Measurements from ENCODE around the gene TTC12. TPM values are rescaled to one million over a fixed set of nuclear protein-coding genes. Genes with fewer than 3 reads are reported as not detected.

The TTC12 gene
- total RNA-seq, 1 donor from 2014 or later, result 17.6 TPM

- TF ChIP-seq, protein P1, sequence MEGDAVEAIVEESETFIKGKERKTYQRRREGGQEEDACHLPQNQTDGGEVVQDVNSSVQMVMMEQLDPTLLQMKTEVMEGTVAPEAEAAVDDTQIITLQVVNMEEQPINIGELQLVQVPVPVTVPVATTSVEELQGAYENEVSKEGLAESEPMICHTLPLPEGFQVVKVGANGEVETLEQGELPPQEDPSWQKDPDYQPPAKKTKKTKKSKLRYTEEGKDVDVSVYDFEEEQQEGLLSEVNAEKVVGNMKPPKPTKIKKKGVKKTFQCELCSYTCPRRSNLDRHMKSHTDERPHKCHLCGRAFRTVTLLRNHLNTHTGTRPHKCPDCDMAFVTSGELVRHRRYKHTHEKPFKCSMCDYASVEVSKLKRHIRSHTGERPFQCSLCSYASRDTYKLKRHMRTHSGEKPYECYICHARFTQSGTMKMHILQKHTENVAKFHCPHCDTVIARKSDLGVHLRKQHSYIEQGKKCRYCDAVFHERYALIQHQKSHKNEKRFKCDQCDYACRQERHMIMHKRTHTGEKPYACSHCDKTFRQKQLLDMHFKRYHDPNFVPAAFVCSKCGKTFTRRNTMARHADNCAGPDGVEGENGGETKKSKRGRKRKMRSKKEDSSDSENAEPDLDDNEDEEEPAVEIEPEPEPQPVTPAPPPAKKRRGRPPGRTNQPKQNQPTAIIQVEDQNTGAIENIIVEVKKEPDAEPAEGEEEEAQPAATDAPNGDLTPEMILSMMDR (IDR thresholded peaks at IDR 0.05), result no peak
- no peaks in the 10 kb centered on the region for H3K9me3 ChIP-seq
- ATAC-seq, result no peak
- H3K27me3 ChIP-seq (ENCODE audit: low read depth), result no peaks in the 10 kb centered on the region
- H3K4me1 ChIP-seq, result no peaks in the 10 kb centered on the region
- no peak overlapping the region for H3K27ac ChIP-seq
- H3K36me3 ChIP-seq, result no peaks in the 10 kb centered on the region
- DNase-seq, result no peak
- intact Hi-C loops (cut with DNase I), result no loop called here
- H3K4me3 ChIP-seq, result no peak overlapping the region
Measured at GRCh38 chr11:113378692-113379091, 64.3 kb downstream of the TTC12 start.

DNA sequence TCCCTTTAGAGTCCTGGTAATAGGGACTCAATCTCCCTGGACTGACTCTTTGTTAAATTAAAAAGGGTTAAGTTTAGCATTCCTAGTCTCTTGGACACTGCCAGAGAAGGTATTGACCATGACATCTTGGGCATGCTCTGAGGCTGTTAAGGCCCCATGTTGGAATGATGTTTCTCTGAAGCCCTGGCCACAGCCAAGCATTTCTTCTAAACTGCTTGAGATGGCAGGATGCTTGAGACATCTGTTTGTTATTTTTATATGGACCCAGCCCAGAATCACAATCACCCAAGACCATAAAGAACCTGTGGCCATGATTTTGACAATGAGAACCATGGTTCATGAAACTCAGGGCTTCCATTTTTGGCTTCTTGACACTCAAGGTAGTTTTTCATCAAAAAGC lies 67.7 kb downstream of the TTC12 start:
- peaks cover 5% of the 10 kb centered on the region for H3K27me3 ChIP-seq (ENCODE audit: low read depth)
- no peaks in the 10 kb centered on the region for H3K36me3 ChIP-seq
- DNase-seq (no peak), ATAC-seq (no peak)
- H3K4me1 ChIP-seq, result no peaks in the 10 kb centered on the region
- H3K4me3 ChIP-seq, result no peak overlapping the region
- no peak overlapping the region for H3K27ac ChIP-seq
- intact Hi-C loops (cut with DNase I), result no loop called here
- H3K9me3 ChIP-seq, result no peaks in the 10 kb centered on the region
- TF ChIP-seq, protein P1 (IDR thresholded peaks at IDR 0.05), result no peak

GRCh38 chr11:113384551-113384950 lies 70.2 kb downstream of the TTC12 start:
- no peak for DNase-seq
- H3K4me3 ChIP-seq, result no peak overlapping the region
- H3K9me3 ChIP-seq, result no peaks in the 10 kb centered on the region
- TF ChIP-seq, protein P1 (IDR thresholded peaks at IDR 0.05), result no peak
- no peaks in the 10 kb centered on the region for H3K4me1 ChIP-seq
- no peaks in the 10 kb centered on the region for H3K36me3 ChIP-seq
- H3K27ac ChIP-seq, result no peak overlapping the region
- intact Hi-C loops (cut with DNase I), result no loop called here
- peaks cover 21% of the 10 kb centered on the region for H3K27me3 ChIP-seq (ENCODE audit: low read depth)
- peak; percentile 23 to 41 for ATAC-seq

GRCh38 chr11:113385749-113386148 lies 71.4 kb downstream of the TTC12 start:
- Histone ChIP-seq H3K4me1 (no peaks in the 10 kb centered on the region), H3K27me3 (ENCODE audit: low read depth) (peaks cover 21% of the 10 kb centered on the region), H3K36me3 (no peaks in the 10 kb centered on the region), H3K27ac (no peak overlapping the region), H3K4me3 (no peak overlapping the region), H3K9me3 (no peaks in the 10 kb centered on the region)
- ATAC-seq, result peak; percentile 53 to 57
- no peak for DNase-seq
- TF ChIP-seq, protein P1 (IDR thresholded peaks at IDR 0.05), result no peak
- intact Hi-C loops (cut with DNase I), result no loop called here

GRCh38 chr11:113386866-113387265 lies 72.5 kb downstream of the TTC12 start:
- intact Hi-C loops (cut with DNase I), result no loop called here
- no peak overlapping the region for H3K4me3 ChIP-seq
- TF ChIP-seq, protein P1 (IDR thresholded peaks at IDR 0.05), result no peak
- H3K9me3 ChIP-seq, result no peaks in the 10 kb centered on the region
- DNase-seq (no peak), ATAC-seq (no peak)
- H3K27ac ChIP-seq, result no peak overlapping the region
- no peaks in the 10 kb centered on the region for H3K36me3 ChIP-seq
- peaks cover 24% of the 10 kb centered on the region for H3K27me3 ChIP-seq (ENCODE audit: low read depth)
- H3K4me1 ChIP-seq, result no peaks in the 10 kb centered on the region

Data from lower lobe of right lung (tissue), 2 donors.